ENCODE measurements around the gene GPC3.
"Not testable (repeated sequence)": the region's sequence is repeated elsewhere in the genome, so short reads cannot be mapped to it uniquely, and the experiment has no call there.

GPC3 gene

GRCh38 chrX:134006484-134007161 lies 21.2 kb upstream of the GPC3 start:
- ATAC-seq: no peak
- Mint-ChIP-seq H3K9me3 (no peaks in the 10 kb centered on the region), H3K27me3 (peaks cover 19% of the 10 kb centered on the region), H3K27ac (no peak overlapping the region), H3K4me3 (no peak overlapping the region), H3K36me3 (no peaks in the 10 kb centered on the region), H3K4me1 (no peaks in the 10 kb centered on the region)

GRCh38 chrX:134004084-134004483 lies 18.7 kb upstream of the GPC3 start:
- no peaks in the 10 kb centered on the region for H3K4me1 Mint-ChIP-seq
- peaks cover 19% of the 10 kb centered on the region for H3K27me3 Mint-ChIP-seq
- H3K4me3 Mint-ChIP-seq: no peak overlapping the region
- no peak for ATAC-seq
- H3K9me3 Mint-ChIP-seq: no peaks in the 10 kb centered on the region
- no peaks in the 10 kb centered on the region for H3K36me3 Mint-ChIP-seq
- no peak overlapping the region for H3K27ac Mint-ChIP-seq

GRCh38 chrX:134002921-134003615 lies 17.7 kb upstream of the GPC3 start:
- H3K4me3 Mint-ChIP-seq: no peak overlapping the region
- H3K4me1 Mint-ChIP-seq: no peaks in the 10 kb centered on the region
- H3K36me3 Mint-ChIP-seq: no peaks in the 10 kb centered on the region
- no peaks in the 10 kb centered on the region for H3K9me3 Mint-ChIP-seq
- H3K27me3 Mint-ChIP-seq: peaks cover 19% of the 10 kb centered on the region
- no peak overlapping the region for H3K27ac Mint-ChIP-seq
- ATAC-seq: no peak

- Mint-ChIP-seq H3K4me1 (no peaks in the 10 kb centered on the region), H3K36me3 (no peaks in the 10 kb centered on the region), H3K4me3 (no peak overlapping the region), H3K27me3 (peaks cover 32% of the 10 kb centered on the region), H3K9me3 (no peaks in the 10 kb centered on the region), H3K27ac (no peak overlapping the region)
- no peak for ATAC-seq
These were observed 15.2 kb upstream of the GPC3 start for GRCh38 chrX:134000260-134001245.

- no peak for ATAC-seq
- Mint-ChIP-seq H3K4me3 (no peak overlapping the region), H3K27ac (no peak overlapping the region), H3K36me3 (no peaks in the 10 kb centered on the region), H3K27me3 (peaks cover 34% of the 10 kb centered on the region), H3K9me3 (no peaks in the 10 kb centered on the region), H3K4me1 (no peaks in the 10 kb centered on the region)
These were observed 13.8 kb upstream of the GPC3 start for GRCh38 chrX:133999031-133999705.

- Mint-ChIP-seq H3K4me3 (no peak overlapping the region), H3K27ac (no peak overlapping the region), H3K9me3 (no peaks in the 10 kb centered on the region), H3K27me3 (peaks cover 21% of the 10 kb centered on the region), H3K36me3 (no peaks in the 10 kb centered on the region), H3K4me1 (no peaks in the 10 kb centered on the region)
- no peak for ATAC-seq
These were observed 10.4 kb upstream of the GPC3 start for GRCh38 chrX:133995759-133996158.

- no peaks in the 10 kb centered on the region for H3K36me3 Mint-ChIP-seq
- H3K27me3 Mint-ChIP-seq: peaks cover 21% of the 10 kb centered on the region
- H3K9me3 Mint-ChIP-seq: no peaks in the 10 kb centered on the region
- ATAC-seq: no peak
- no peak overlapping the region for H3K4me3 Mint-ChIP-seq
- H3K4me1 Mint-ChIP-seq: no peaks in the 10 kb centered on the region
- no peak overlapping the region for H3K27ac Mint-ChIP-seq
These were observed 9.2 kb upstream of the GPC3 start for GRCh38 chrX:133994576-133994975.

- Mint-ChIP-seq H3K4me1 (no peaks in the 10 kb centered on the region), H3K4me3 (no peak overlapping the region), H3K27me3 (peaks cover 22% of the 10 kb centered on the region), H3K27ac (no peak overlapping the region), H3K36me3 (no peaks in the 10 kb centered on the region), H3K9me3 (no peaks in the 10 kb centered on the region)
- no peak for ATAC-seq
These were observed 7.5 kb upstream of the GPC3 start for GRCh38 chrX:133992882-133993281.

GRCh38 chrX:133991814-133992213 lies 6.4 kb upstream of the GPC3 start:
- no peak overlapping the region for H3K4me3 Mint-ChIP-seq
- no peaks in the 10 kb centered on the region for H3K4me1 Mint-ChIP-seq
- peaks cover 25% of the 10 kb centered on the region for H3K27me3 Mint-ChIP-seq
- H3K27ac Mint-ChIP-seq: no peak overlapping the region
- H3K36me3 Mint-ChIP-seq: no peaks in the 10 kb centered on the region
- no peaks in the 10 kb centered on the region for H3K9me3 Mint-ChIP-seq
- ATAC-seq: no peak

GRCh38 chrX:133991057-133991456 lies 5.7 kb upstream of the GPC3 start:
- not testable (repeated sequence) for H3K36me3 Mint-ChIP-seq, H3K9me3 Mint-ChIP-seq

GRCh38 chrX:133989993-133990392 lies 4.6 kb upstream of the GPC3 start:
- Mint-ChIP-seq H3K36me3 (no peaks in the 10 kb centered on the region), H3K4me1 (no peaks in the 10 kb centered on the region), H3K9me3 (no peaks in the 10 kb centered on the region), H3K27me3 (peaks cover 17% of the 10 kb centered on the region), H3K27ac (no peak overlapping the region), H3K4me3 (no peak overlapping the region)
- ATAC-seq: no peak

More at GRCh38 chrX:133991057-133991456, 5.7 kb upstream of the GPC3 start:
- H3K4me3 Mint-ChIP-seq, H3K4me1 Mint-ChIP-seq, ATAC-seq, H3K27ac Mint-ChIP-seq: not testable (repeated sequence)
- H3K27me3 Mint-ChIP-seq: peaks cover 22% of the 10 kb centered on the region

GRCh38 chrX:133989490-133989889 lies 4.1 kb upstream of the GPC3 start:
- no peak overlapping the region for H3K4me3 Mint-ChIP-seq
- H3K9me3 Mint-ChIP-seq: no peaks in the 10 kb centered on the region
- H3K36me3 Mint-ChIP-seq: no peaks in the 10 kb centered on the region
- ATAC-seq: no peak
- no peak overlapping the region for H3K27ac Mint-ChIP-seq
- H3K4me1 Mint-ChIP-seq: no peaks in the 10 kb centered on the region
- H3K27me3 Mint-ChIP-seq: peaks cover 13% of the 10 kb centered on the region

GRCh38 chrX:133988010-133988409 lies 2.6 kb upstream of the GPC3 start:
- peaks cover 26% of the 10 kb centered on the region for H3K27me3 Mint-ChIP-seq
- H3K36me3 Mint-ChIP-seq: no peaks in the 10 kb centered on the region
- H3K4me3 Mint-ChIP-seq: no peak overlapping the region
- H3K9me3 Mint-ChIP-seq: no peaks in the 10 kb centered on the region
- H3K4me1 Mint-ChIP-seq: no peaks in the 10 kb centered on the region
- no peak for ATAC-seq
- no peak overlapping the region for H3K27ac Mint-ChIP-seq

- H3K27me3 Mint-ChIP-seq: peaks cover 35% of the 10 kb centered on the region
- H3K27ac Mint-ChIP-seq: no peak overlapping the region
- no peaks in the 10 kb centered on the region for H3K36me3 Mint-ChIP-seq
- H3K9me3 Mint-ChIP-seq: no peaks in the 10 kb centered on the region
- no peak for ATAC-seq
- H3K4me1 Mint-ChIP-seq: no peaks in the 10 kb centered on the region
- H3K4me3 Mint-ChIP-seq: no peak overlapping the region
These were observed 1.8 kb upstream of the GPC3 start for GRCh38 chrX:133987188-133987587.
